KG1 (cell line): ENCODE data around the gene KMT2A.
"Not testable (repeated sequence)": the region's sequence is repeated elsewhere in the genome, so short reads cannot be mapped to it uniquely, and the experiment has no call there.

ENCODE experiments used
- DNase-seq: peaks from one replicate; lab custom pipeline; 2025; lab: John Stamatoyannopoulos, UW

The KMT2A gene

DNA sequence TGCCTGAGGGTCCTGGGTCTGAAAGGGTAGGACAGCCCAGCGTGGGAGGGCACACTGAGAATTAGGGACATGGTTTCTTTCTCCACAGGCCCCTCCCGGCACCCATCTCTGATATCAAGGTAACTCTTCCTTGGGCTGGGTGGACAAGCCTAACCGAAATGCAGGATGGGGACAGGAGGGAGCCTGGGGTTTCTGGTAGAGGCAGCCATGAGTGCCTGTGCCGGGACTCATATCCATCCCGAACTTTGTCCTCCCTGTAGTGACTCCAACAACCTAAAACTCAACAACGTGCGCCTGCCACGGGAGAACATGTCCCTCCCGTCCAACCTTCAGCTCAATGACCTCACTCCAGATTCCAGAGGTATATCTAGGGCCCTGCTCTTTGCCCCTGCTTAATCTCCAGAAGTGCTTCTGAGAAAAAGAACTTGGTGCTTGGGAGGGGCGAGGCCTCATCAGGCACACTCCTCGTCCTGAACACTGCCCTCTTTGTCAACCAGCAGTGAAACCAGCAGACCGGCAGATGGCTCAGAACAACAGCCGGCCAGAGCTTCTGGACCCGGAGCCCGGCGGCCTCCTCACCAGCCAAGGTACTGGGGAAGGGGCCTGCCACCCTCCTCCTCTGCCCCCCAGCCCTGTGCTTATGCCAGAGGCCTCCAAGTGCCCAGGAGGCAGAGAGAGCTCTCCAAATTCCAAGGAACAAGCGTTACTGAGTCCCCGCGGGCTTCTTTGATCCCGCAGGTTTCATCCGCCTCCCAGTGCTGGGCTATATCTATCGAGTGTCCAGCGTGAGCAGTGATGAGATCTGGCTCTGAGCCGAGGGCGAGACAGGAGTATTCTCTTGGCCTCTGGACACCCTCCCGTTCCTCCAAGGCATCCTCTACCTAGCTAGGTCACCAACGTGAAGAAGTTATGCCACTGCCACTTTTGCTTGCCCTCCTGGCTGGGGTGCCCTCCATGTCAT is 97.8 kb downstream of the KMT2A start:
- DNase-seq: no peak

DNA sequence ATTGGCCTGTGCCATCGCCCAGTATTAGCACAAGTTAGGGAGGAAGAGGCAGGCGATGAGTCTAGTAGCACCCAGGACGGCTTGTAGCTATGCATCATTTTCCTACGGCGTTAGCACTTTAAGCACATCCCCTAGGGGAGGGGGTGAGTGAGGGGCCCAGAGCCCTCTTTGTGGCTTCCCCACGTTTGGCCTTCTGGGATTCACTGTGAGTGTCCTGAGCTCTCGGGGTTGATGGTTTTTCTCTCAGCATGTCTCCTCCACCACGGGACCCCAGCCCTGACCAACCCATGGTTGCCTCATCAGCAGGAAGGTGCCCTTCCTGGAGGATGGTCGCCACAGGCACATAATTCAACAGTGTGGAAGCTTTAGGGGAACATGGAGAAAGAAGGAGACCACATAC is 99.0 kb downstream of the KMT2A start:
- no peak for DNase-seq

DNA sequence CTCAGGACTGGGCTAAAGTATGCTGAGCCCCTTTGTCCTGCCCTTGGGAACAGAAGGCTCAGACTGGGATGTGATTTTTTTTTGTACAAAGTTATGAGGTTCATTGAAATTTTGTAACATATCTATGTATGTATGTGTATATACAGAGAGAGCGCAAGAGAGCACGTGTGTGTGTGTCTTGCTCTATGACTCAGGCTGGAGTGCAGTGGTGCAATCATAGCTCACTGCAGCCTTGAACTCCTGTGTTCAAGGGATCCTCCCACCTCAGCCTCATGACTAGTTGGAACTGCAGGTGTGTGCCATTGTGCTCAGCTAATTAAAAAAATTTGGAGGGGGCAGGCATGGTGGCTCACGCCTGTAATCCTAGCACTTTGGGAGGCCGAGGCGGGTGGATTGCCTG is 100.4 kb downstream of the KMT2A start:
- DNase-seq: no peak

DNA sequence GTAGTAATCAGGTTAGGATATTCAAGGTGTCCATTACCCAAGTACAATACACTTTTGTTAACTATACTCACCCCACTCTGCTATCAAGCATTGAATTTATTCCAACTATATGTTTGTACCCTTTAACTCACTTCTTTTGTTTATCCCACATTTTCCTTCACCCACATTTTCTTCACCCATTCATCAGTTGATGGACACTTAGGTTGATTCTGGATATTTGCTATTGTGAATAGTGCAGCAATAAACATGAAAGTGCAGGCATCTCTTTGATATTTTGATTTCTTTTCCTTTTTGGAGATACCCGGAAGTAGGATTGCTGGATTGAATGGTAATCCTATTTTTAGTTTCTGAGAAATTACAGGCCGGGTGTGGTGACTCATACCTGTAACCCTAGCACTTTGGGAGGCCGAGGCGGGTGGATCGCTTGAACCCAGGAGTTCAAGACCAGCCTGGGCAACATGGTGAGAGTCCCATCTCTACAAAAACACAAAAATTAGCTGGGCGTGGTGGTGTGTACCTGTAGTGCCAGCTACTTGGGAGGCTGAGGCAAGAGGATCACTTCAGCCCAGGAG is 101.2 kb downstream of the KMT2A start:
- DNase-seq: no peak

DNA sequence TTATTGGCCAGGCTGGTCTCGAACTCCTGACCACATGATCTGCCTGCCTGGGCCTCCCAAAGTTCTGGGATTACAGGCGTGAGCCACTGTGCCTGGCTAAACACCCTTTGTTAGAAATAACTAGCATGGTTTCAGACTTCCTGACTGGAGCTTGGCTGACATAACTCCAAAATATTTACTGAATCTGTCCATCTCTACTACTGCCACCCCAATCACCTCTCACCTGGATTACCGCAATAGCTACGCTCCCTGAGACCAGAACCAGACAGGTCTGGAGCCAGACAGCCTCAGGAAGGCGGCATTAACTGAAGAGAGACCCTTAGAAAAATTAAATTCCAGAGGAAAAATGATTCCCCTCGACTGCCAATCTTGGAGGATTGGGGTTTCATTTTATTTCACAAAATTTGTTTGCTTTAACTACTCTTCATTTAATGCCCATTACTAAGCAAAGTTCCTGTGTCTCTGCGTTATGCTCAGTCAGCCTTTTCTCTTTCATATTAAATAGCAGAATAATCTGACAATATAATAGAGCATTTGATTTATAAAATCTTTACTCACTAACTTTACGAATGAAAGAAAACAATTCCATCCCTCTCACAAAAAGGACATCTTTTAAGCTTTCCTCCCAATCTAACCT is 107.8 kb downstream of the KMT2A start:
- no peak for DNase-seq

DNA sequence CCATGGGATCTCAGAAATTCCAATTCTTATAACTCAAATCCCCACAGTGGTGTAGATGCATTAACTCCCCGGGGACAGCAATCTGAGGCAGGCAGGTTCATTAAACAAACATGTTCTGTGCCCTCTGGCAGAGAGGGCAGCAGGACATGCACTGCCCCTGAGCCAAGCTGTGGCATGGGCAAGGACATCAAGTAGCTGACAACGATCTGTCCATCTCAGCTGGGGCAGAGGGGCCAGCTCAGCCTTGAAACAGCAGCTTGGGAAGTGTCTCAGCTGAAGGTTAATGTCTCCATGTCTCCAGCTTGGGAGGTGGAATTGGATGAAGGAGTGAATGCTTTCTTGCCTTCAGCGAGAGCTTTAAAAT is 108.3 kb downstream of the KMT2A start:
- no peak for DNase-seq

DNA sequence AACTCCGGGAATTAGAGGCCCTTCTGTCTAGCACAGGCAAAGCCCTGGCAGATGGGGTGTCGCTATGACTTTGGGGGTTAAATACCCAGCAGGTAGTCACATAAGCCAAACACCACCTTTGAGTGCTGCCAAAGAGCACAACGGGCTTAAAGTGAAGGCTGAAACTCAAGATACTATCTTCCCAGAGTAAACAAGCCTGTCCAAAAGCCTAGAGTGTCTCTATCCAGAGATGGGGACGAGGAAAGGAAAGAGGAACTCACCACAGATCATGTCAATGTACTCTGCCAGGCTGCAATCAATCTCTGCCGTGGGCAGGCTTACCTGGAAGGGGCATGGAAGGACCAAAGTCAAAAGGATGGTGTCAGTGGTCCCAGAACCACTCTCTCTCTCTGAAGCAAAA is 109.2 kb downstream of the KMT2A start:
- no peak for DNase-seq

DNA sequence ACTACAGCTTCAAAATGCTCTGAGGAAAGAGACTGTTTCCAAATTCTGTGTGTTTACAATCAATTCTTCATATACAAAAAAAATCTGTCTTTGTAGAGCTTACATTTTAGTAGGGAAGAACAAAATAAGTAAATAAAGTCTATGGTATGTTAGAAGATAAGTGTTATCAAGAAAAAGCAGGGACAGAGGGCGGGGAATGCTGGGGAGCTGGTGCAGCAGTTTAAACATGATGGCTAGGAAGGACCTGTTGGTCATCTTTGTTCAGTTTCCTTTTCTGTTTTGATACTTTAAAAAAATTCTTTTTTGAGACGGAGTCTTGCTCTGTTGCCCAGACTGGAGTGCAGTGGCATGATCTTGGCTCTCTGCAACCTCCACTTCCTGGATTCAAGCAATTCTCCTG is 110.8 kb downstream of the KMT2A start:
- DNase-seq: no peak

DNA sequence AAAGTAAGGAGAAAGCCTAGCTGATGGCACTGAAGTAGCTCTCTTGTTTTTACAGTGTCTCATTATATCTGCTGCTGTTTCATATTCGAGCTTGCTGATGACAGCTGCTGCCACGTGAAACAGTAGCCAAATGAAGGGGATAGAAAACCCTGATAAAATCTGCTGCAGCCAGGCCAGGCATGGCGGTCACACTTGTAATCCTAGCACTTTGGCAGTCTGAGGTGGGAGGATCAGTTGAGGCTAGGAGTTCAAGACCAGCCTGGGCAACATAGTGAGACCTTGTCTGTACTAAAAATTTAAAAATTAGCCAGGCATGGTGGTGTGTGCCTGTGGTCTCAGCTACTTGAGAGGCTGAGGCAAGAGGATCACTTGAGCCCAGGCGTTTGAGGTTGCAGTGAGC is 116.0 kb downstream of the KMT2A start:
- DNase-seq: no peak

DNA sequence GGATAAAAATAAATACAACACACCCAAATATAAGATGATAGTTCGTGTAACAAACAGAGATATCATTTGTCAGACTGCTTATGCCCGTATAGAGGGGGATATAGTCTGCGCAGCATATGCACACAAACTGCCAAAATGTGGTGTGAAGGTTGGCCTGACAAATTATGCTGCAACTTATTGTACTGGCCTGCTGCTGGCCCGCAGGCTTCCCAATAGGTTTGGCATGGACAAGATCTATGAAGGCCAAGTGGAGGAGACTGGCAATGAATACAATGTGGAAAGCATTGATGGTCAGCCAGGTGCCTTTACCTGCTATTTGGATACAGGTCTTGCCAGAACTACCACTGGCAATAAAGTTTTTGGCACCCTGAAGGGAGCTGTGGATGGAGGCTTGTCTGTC is 124.5 kb downstream of the KMT2A start:
- DNase-seq: no peak

DNA sequence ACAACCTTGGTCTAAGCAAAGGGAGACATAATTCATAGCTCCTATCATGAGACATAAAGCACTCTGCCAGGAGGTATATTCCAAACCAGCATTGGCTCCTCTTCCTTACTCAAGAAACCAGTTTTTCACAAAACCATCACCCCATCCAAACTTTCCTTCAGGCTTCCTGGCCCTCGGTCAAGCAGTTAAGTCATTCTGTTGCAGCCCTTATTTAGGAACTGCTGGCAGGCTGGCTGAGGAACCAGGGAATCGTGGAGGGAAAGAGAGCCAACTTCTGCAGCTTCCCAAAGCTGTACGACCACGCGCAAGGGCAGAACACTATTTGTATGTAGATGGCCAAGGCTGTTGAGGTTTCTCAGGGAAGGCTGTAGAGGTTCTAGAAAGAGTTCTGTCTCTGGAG is 128.8 kb downstream of the KMT2A start:
- DNase-seq: no peak

DNA sequence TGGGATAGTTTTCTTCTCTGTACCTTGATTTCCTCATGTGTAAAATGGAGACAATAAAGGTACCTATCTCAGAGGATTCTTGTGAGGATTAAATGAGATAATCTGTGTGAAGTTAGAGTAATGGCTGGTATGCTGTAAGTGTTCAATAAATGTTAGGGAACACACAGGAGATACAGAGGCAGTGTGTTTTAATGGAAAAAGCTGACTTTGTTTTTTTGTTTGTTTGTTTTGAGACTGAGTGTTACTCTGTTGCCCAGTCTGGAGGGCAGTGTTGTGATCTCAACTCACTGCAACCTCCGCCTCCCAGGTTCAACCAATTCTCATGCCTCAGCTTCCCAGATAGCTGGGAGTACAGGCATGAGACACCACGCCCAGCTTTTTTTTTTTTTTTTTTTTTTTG is 133.4 kb downstream of the KMT2A start:
- no peak for DNase-seq

DNA sequence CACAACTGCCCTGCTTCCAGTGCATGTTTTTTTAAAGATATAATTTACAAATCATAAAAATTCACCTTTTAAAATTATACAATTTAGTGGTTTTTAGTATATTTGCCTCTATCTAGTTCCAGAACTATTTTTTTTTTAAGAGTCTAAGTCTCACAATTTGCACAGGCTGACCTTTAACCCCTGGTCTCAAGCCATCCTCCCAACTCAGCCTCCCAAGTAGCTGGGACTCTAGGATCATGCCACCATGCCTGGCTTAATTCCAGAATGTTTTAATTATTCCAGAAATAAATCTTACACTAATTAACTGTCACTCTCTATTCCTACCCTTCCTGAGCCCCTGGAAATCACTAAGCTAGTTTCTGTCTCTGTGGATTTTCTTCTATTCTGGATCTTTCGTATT is 134.5 kb downstream of the KMT2A start:
- DNase-seq: no peak

DNA sequence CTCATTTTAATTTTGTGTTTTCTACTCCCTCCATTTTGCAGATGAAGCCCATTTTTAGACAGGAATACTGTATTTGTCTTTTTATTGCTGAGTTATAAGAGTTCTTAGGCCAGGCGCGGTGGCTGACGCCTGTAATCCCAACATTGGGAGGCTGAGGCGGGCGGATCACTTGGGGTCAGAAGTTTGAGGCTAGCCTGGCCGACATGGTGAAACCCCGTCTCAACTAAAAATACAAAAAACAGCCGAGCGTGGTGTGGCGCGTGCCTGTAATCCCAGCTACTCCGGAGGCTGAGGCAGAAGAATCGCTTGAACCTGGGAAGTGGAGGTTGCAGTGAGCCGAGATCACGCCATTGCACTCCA is 135.4 kb downstream of the KMT2A start:
- DNase-seq: not testable (repeated sequence)

DNA sequence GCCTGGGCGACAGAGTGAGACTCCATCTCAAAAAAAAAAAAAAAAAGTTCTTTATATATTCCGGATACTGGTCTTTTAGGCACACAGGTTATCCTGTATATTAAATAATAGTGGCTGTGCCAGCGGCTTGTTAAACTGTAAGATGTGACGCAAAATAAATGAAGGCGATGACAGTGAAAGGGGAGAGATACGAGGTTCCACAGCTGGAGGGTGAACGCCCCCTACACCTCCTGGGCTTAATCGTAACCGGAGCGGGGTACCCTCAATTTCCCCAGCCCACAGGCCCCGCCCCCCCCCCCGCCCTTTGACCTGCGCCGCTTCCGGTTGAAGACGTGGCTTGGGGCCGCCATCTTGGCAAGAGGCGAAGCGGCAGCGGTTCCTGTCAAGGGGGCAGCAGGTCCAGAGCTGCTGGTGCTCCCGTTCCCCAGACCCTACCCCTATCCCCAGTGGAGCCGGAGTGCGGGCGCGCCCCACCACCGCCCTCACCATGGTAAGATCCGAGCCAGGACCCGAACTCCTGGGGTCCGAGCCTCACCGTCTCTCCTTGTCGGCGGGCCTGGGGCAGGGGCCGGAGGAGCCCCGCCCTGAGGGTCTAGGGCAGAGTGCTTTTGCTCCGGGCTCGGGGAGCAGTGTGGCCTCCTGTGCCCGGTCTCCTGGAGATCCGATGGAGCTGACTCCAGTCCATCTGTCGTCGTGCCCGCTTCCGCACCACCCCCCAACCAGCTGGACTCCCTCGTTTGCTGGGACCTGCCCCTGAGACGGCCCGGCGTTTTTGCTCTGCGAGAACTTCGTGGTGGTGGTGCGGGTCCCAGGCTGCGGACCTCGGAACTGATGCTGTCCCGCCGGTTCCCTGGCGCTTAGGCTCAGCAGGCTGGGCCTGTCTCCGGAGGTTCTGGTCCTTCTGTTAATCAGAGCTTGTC is 136.0 kb downstream of the KMT2A start, which contains the start of gene ARCN1:
TSS of gene ARCN1 (plus strand) at position 349 of the 920 bp plus-strand sequence. CDS start at position 488, 139 bp downstream.
- peak; percentile 79 for DNase-seq

DNA sequence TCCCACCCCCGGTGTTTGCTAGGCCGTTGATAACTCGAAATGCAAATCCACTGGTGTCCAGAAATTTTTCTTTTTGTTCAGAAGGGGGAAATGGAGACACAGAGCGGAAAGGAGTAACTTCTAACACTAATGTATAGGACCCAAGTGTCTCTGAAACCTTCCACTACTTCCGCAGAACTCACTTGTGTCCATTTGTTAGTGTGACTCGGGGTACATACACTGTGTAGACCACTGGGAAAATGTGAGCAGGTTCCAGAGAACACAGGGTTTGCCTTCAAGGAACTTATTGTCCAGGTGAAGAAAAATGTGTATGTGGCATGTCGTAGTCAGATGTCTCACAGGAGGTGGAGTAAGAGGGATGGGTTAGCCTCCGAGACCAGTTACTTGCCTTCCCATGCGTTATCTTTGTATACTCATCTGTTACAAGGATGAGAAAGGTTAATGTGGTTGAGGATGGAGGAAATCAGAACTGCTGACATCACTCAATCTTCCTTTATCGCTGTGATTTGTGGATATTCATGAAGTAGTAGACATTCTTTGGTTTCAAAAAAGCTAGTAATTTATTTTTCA is 136.8 kb downstream of the KMT2A start:
- DNase-seq: no peak

DNA sequence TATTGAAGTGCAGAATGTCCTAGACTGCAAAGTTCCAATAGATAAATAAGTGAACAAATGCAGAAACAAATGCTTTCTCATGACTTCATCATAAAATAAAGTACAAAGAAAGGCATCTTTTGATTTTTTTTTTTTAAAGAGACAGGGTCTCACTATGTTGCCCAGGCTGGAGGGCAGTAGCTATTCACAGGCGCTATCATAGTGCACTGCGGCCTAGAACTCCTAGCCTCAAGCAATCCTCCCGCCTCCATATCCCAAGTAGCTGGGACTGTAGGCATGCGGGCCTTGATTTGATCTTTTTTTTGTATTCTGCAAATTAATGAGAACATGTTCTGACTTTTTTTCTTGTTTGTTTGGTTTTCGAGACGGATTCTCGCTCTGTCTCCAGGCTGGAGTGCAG is 138.3 kb downstream of the KMT2A start:
- DNase-seq: no peak
